Stimulated activated naive CD8-positive, alpha-beta T cell treated with anti-CD3 and anti-CD28 coated beads, Interleukin-15, Interleukin-2, amounts not matched to agents 100 U/mL and 50 U/mL, for 24 hours (primary cell): Measurements from ENCODE around the gene NAB2.
"Not testable (repeated sequence)": the region's sequence is repeated elsewhere in the genome, so short reads cannot be mapped to it uniquely, and the experiment has no call there.

Experiments
- ATAC-seq: fragments of 150-1000 bp; cut with Tn5 transposase; one replicate; pipeline ENCODE4 v1.10.0; 2021
- DNase-seq: peaks from one replicate; pipeline ENCODE4 v3.0.0; 2021

NAB2 gene

GRCh38 chr12:57088354-57089270 lies at the start of gene NAB2:
NAB2 (plus strand) TSS chr12:57089114; CDS start chr12:57089272, 158 bp downstream.
- peak; percentile 92 for DNase-seq
- peak; percentile 42 for ATAC-seq

GRCh38 chr12:57040211-57040610 lies 48.7 kb upstream of the NAB2 start:
- no peak for DNase-seq
- ATAC-seq: no peak

GRCh38 chr12:57040750-57041149 lies 48.2 kb upstream of the NAB2 start:
- no peak for DNase-seq
- ATAC-seq: no peak

- ATAC-seq: no peak
- DNase-seq: no peak
Measured at GRCh38 chr12:57042695-57043094, 46.2 kb upstream of the NAB2 start.

GRCh38 chr12:57044468-57044867 lies 44.4 kb upstream of the NAB2 start:
- ATAC-seq: no peak
- DNase-seq: no peak

GRCh38 chr12:57044889-57045288 lies 44.0 kb upstream of the NAB2 start:
- no peak for DNase-seq
- no peak for ATAC-seq

GRCh38 chr12:57046086-57046791 lies 42.7 kb upstream of the NAB2 start:
- DNase-seq (no peak), ATAC-seq (no peak)

GRCh38 chr12:57046947-57047890 lies 41.7 kb upstream of the NAB2 start:
- ATAC-seq: peak; percentile 86
- DNase-seq: peak; percentile 74

- no peak for ATAC-seq
- DNase-seq: no peak
Measured at GRCh38 chr12:57047981-57048380, 40.9 kb upstream of the NAB2 start.

GRCh38 chr12:57048423-57049118 lies 40.3 kb upstream of the NAB2 start:
- DNase-seq (no peak), ATAC-seq (no peak)

- ATAC-seq: no peak
Measured at GRCh38 chr12:57049119-57049446, 39.8 kb upstream of the NAB2 start.

GRCh38 chr12:57049890-57050289 lies 39.0 kb upstream of the NAB2 start, which contains the start of gene MYO1A:
MYO1A (minus strand) TSS chr12:57050129; CDS start chr12:57048323, 1,806 bp downstream.
- DNase-seq (no peak), ATAC-seq (no peak)

More at GRCh38 chr12:57049119-57049446, 39.8 kb upstream of the NAB2 start:
- no peak for DNase-seq

- ATAC-seq: no peak
- DNase-seq: no peak
Measured at GRCh38 chr12:57051011-57051410, 37.9 kb upstream of the NAB2 start.

GRCh38 chr12:57053146-57053545 lies 35.8 kb upstream of the NAB2 start:
- not testable (repeated sequence) for ATAC-seq, DNase-seq

GRCh38 chr12:57053901-57054300 lies 35.0 kb upstream of the NAB2 start:
- ATAC-seq, DNase-seq: not testable (repeated sequence)

GRCh38 chr12:57055824-57056223 lies 33.1 kb upstream of the NAB2 start:
- no peak for DNase-seq
- ATAC-seq: no peak

- no peak for DNase-seq
Measured at GRCh38 chr12:57057067-57057751, 31.7 kb upstream of the NAB2 start.

GRCh38 chr12:57058454-57058853 lies 30.5 kb upstream of the NAB2 start:
- no peak for ATAC-seq
- no peak for DNase-seq

More at GRCh38 chr12:57057067-57057751, 31.7 kb upstream of the NAB2 start:
- ATAC-seq: no peak

- DNase-seq: peak; percentile 53
Measured at GRCh38 chr12:57063991-57064685, 24.8 kb upstream of the NAB2 start.

GRCh38 chr12:57066245-57066644 lies 22.7 kb upstream of the NAB2 start:
- ATAC-seq (no peak), DNase-seq (no peak)

More at GRCh38 chr12:57063991-57064685, 24.8 kb upstream of the NAB2 start:
- ATAC-seq: peak; percentile 81
